Measurements from ENCODE around the gene NTMT2.
"Not testable (repeated sequence)": the region's sequence is repeated elsewhere in the genome, so short reads cannot be mapped to it uniquely, and the experiment has no call there.

NTMT2 gene

GRCh38 chr1:170145770-170146676 lies at the start of gene NTMT2:
Gene NTMT2, plus strand, starts transcription at chr1:170145959. Its CDS starts 149 bp downstream, at chr1:170146108.
- no peak for DNase-seq (ENCODE audit: low read depth)

- DNase-seq (ENCODE audit: low read depth), result no peak
These were observed 49.6 kb upstream of the NTMT2 start for GRCh38 chr1:170095976-170096748.

DNA sequence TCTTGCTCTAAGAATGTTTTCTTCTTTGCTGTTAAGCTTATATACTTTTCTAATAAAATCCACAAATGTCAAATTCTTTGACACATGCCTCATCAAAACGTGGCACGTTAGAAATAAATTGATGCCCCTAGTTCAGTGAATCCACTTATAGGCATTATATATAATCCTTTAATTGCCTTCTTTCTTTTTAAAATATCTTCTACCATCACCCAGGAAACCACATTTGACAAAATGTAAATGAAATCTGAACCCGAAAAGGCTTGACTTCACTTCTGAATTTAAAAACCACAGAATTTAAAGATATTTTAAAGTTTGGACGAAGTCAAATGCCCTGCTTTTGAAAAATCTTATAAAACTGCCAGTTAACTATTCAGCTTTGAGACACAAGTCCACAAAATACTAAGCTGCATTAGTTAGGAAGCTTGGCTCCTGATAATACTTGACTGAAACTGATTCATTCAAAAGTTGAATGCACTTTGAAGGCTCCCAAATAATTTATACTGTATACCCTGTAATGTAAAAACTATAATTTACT lies 48.9 kb upstream of the NTMT2 start:
- no peak for DNase-seq (ENCODE audit: low read depth)

- DNase-seq (ENCODE audit: low read depth), result no peak
These were observed 48.3 kb upstream of the NTMT2 start for GRCh38 chr1:170097449-170097948.

DNA sequence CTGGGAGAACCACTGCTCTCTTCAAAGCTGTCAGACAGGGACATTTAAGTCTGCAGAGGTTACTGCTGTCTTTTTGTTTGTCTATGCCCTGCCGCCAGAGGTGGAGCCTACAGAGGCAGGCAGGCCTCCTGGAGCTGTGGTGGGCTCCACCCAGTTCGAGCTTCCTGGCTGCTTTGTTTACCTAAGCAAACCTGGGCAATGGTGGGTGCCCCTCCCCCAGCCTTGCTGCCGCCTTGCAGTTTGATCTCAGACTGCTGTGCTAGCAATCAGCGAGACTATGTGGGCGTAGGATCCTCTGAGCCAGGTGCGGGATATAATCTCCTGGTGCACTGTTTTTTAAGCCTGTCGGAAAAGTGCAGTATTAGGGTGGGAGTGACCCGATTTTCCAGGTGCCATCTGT lies 32.6 kb upstream of the NTMT2 start:
- DNase-seq (ENCODE audit: low read depth), result not testable (repeated sequence)

DNA sequence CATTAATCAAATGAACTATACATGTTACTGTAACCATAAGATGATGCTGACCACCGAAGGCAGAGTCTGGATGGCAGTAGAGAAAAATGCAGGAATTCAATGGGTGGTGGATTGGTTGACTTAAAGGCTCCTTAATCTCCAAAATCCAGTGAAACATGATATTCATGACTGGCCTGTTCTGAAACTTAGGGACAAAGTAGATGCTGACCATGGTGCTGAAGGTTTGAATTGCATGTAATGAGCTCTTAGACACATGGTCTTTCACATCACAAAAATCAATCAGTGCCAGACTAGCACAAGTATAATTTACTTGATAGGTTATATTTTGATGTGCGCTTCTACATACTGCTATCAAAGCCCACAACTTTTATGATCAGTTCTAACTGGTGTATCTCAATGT lies 30.9 kb upstream of the NTMT2 start:
- DNase-seq (ENCODE audit: low read depth), result no peak

- no peak for DNase-seq (ENCODE audit: low read depth)
These were observed 23.4 kb upstream of the NTMT2 start for GRCh38 chr1:170122366-170122765.

GRCh38 chr1:170125269-170125668 lies 20.5 kb upstream of the NTMT2 start:
- no peak for DNase-seq (ENCODE audit: low read depth)

DNA sequence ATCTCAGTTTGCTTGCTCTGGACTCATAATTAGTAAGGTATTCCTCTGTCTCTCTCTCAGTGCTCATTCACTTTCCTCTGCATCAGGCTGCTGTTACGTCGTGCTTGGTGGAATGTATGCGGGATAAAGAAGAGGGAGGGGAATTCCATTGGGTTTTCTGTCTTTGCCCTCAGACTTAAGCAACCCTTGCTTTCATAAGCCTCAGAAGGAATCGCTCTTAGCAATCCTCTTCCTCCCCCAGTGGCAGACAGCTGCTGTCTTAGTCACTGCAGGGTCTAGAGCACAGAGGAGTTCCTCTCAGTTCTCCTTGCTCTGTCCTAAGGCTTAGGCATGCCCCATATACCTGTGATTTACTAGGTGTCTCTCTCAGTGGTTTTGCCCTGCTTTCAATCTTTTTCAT lies 19.1 kb upstream of the NTMT2 start:
- DNase-seq (ENCODE audit: low read depth), result no peak

DNA sequence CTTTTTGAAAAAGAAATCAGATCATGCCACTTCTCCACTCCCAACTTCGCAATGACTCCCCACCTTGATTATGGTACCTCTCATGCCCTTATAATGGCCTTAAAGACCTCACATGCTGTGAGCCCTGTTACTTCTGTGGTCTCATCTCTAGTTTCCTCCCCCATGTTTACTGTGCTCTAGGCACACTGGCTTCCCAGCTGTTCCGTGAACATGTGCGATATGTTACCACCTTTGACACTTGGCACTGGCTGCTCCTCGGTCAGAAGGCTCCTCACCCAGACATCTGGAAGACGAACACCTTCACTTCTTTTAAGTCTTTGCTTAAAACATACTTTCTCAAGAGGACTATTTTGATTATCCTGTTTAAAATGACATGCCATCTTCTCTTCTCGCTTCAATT lies 14.3 kb upstream of the NTMT2 start:
- DNase-seq (ENCODE audit: low read depth), result no peak

DNA sequence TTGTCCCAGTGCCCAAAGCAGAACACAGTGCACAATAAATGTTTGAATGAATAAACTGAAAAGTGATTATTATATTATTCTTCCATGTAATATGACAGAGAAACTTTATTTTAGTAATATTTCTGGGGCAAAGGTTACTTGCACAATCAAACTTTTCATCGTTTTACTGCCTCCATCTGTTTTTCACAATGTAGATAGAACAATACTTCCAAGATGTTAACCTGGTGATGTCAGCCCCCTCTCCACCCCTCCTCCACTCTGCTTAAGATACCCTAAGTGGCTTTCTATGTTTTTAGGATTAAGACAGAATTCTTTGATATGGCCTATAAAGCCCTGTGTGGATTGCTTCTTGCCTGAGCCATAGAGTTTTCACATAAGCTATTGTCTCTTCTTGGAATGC lies 13.8 kb upstream of the NTMT2 start:
- DNase-seq (ENCODE audit: low read depth), result no peak

DNA sequence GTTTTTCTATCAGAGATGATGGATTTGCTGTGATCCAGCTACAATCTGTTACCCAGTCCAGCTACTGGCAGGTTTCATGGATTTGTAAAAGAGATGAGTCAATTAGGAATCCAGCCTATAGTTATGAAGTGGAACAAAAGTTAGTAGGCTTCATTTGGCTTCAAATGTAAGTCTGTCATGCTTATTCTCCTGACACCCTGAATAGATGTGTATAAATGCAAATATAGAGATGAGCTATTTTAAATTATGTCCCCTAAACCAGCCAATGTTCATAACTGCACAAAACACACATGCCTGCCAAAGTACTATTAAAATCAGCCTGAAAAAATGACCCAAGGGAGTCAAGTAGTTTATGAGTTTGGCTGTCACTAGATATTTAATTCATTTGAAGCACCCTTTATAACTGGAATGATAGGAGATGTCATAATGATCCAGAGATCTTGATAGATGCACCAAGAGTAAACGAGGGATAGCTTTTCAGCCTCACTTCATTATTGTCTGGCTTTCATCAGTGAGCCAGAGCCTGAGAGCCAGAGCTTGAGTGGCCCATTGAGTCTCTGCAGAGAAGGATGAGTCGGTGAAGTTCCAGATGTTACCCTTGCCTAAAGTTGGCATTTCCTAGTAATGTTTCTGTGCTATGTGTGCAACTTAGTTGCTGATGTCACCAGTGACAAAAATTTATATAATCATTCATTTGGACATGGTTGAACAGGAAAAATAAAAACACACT lies 11.8 kb upstream of the NTMT2 start:
- no peak for DNase-seq (ENCODE audit: low read depth)

GRCh38 chr1:170134521-170134920 lies 11.2 kb upstream of the NTMT2 start:
- DNase-seq (ENCODE audit: low read depth), result no peak

DNA sequence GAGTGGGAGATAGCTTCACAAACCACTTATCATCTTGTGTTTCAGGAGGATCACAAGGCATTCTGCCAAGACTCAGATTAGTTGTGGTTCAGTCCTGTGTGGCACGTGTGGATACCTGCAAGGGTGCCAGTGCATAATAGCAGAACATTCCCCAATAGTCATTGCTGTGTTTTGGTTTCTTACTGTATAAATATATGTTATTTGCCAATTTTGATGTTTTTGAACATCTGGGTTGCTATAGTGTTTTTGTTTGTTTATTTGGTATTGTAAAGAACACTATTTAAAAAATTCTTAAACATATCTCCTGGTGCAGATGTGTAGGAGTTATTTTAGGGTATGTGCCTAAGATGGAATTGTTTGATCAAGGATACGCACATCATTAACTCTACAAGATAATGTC lies 5.4 kb upstream of the NTMT2 start:
- DNase-seq (ENCODE audit: low read depth), result no peak

- no peak for DNase-seq (ENCODE audit: low read depth)
These were observed 698 bp upstream of the NTMT2 start for GRCh38 chr1:170145061-170145460.

DNA sequence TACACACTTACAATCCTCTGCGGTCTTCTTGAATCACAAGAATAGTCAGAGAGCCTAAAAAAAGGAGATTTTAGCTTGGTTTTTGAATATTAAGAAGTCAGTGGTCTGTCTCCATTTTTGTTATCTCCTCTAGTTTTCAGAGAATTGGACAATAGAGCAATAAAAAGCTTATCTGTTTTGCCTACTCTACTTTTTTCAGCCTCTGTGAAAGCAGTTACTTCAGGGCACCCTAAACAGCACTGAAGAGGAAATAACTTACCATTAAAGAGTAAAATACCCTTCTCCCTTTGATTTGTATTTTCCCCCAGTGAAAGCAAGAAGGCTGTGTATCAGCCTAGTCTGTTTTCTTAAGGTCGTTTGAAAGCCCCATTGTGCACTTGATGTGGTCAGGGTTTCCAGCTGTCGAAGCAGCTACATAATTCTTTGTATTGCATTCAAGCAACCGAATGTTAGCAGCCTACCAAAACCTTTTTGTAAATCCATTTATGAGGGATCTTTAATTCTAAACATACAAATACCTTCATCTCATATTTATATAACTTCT lies 1.0 kb downstream of the NTMT2 start:
- DNase-seq (ENCODE audit: low read depth), result no peak

DNA sequence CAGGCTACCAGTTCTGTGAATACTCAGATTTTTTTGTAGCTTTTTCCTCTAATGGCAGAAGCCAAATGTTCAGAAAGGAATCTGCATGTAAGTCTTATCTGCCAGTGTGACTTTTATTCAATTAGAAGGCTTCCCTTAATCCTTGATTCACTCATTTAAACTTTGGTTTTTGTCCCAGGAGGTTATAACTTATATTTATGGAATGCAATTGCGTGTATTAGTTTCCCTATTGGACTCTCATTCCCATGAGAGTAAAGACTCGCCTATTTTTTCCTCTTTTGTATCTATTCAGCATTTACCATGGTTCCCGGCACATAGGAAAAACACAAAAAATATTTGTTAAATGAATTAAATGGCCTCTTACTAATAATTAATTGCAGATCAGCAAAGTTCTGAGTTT lies 3.5 kb downstream of the NTMT2 start:
- no peak for DNase-seq (ENCODE audit: low read depth)

- DNase-seq (ENCODE audit: low read depth), result no peak
These were observed 4.3 kb downstream of the NTMT2 start for GRCh38 chr1:170150016-170150415.

- DNase-seq (ENCODE audit: low read depth), result no peak
These were observed 5.2 kb downstream of the NTMT2 start for GRCh38 chr1:170150921-170151320.

- DNase-seq (ENCODE audit: low read depth), result no peak
These were observed 7.7 kb downstream of the NTMT2 start for GRCh38 chr1:170153417-170153816.

DNA sequence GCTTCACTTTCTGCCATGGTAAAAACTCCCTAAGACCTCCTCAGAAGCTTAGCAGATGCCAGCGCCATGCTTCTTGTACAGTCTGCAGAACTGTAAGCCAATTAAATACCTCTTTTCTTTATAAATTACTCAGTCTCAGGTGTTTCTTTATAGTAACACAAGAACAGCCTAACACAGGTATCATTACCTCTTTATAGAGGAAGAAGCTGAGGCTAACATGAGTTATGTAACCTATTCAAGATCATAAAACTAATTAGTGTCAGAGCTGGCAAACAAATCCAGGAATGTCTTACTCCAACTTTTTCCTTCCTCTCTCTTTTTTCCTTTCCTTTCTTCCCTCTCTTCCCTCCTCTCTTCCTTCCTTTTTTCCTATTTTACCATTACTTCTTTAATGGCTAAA lies 9.3 kb downstream of the NTMT2 start:
- DNase-seq (ENCODE audit: low read depth), result no peak

GRCh38 chr1:170156594-170156993 lies 10.8 kb downstream of the NTMT2 start:
- DNase-seq (ENCODE audit: low read depth), result no peak
